Prostate gland (tissue), 2 donors: ENCODE data around the gene NUDCD3. TPM values are rescaled to one million over a fixed set of nuclear protein-coding genes. Genes with fewer than 3 reads are reported as not detected.

Source experiments
- DNase-seq: peaks from one replicate; pipeline ENCODE4 v3.0.0-alpha.2; 2019; ENCODE audit warnings: low spot score
- H3K27ac ChIP-seq, 2 donors: fragments of 200-600 bp; sonication (generic); 2 replicates each; pipeline ENCODE4 v1.5.1; 2017 to 2019
- H3K27me3 ChIP-seq: fragments of 200-600 bp; sonication (generic); replicated peaks from 2 replicates; pipeline ENCODE4 v1.5.1; 2019; ENCODE audit not compliant: insufficient read depth
- H3K36me3 ChIP-seq, 2 donors: fragments of 200-600 bp; sonication (generic); 1 replicate in 1 of 2; 2 replicates in 1 of 2; pipeline versions ENCODE4 v1.5.1 to v1.8.1; 2017 to 2019
- H3K4me1 ChIP-seq: fragments of 200-600 bp; sonication (generic); replicated peaks from 2 replicates; pipeline ENCODE4 v1.5.1; 2019
- H3K4me3 ChIP-seq, 2 donors: fragments of 200-600 bp; sonication (generic); 2 replicates each; pipeline ENCODE4 v1.5.1; 2017 to 2019
- H3K9me3 ChIP-seq: fragments of 200-600 bp; sonication (generic); 2 replicates; pipeline ENCODE4 v1.5.1; 2017
- POLR2A ChIP-seq: fragments of 450-650 bp; IDR thresholded peaks from one replicate; pipeline ENCODE4 v1.6.1; 2016; ENCODE audit warnings: antibody characterized with exemption, mild to moderate bottlenecking
- POLR2AphosphoS5 ChIP-seq: sonication (generic); formaldehyde crosslinking; IDR thresholded peaks from one replicate; pipeline ENCODE4 v1.6.1; 2017; ENCODE audit warnings: antibody characterized with exemption
- WGBS: methylation state at CpG from one replicate; pipeline ENCODE4 v1.1.5; 2018; 5-methylcytosine and 5-hydroxymethylcytosine counted together
- intact Hi-C: fragments of 100-400 bp; cut with DNase I; formaldehyde crosslinking; loops from one replicate; pipeline ENCODE4 v1.14.2; 2022
- total RNA-seq, 2 donors: library from RNA; depleted of rRNA; stranded (reverse); fragments of >200 nt; gene quantifications; one replicate each; pipeline ENCODE4 v1.1.0, GENCODE V29; 2016
- TF ChIP-seq, protein P1 (sequence below), 4 experiments: fragments of 200-600 bp in 2 of 4; fragments of 450-650 bp in 2 of 4; sonication (generic) in 2 of 4; IDR thresholded peaks; 1 replicate in 3 of 4; 2 replicates in 1 of 4; pipeline ENCODE4 v1.5.1; 2016 to 2019; ENCODE audit warnings: antibody characterized with exemption in 4 of 4, mild to moderate bottlenecking in 2 of 4, moderate library complexity in 2 of 4

NUDCD3 gene
- 10 to 100 TPM; 55.2 to 55.9 TPM for total RNA-seq

DNA sequence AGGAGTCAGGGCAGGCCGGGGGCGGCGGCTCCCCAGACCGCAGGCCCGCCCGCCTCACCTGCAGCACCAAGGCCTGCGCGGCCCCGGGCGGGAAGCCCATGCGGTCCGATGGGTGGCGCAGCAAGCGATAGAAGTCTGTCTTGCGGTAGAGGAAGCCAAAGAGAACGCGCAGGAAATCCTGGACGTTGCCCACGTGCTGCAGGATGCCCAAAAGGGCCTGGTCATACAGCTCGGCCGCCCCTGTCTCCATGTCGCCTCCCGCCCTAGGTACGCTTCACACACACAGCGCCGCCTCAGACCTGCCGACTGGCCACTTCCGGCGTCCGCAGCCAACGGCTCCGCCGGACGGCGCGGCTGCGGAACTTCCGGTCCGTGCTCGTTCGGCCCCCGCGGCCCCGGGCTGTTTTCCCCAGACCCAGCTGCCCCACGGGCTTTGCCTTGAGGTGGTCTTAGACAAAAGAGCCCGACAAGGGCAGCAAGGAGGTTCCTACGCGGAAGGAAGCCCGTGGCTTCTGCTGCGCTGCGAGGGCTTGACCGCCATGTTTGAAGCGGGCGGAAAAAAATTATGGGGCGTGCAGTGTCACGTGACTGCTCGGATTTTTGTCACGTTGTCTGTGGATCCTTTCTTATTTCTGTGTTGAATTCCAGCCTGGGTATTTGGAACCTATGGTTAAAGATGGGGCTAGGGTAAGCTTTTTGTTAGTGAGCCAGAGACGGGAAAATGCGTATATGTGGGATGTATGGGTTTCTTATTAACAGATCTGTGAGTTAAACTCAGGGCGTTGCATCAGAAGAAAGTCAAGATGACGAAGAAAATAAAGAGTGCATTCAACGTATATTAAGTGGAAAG, at the start of gene NUDCD3:
NUDCD3 (minus strand) TSS at position 308 of the 850 bp plus-strand sequence; CDS start at position 250, 58 bp downstream.
- no peaks in the 10 kb centered on the region for H3K36me3 ChIP-seq
- no peaks in the 10 kb centered on the region for H3K27me3 ChIP-seq
- intact Hi-C loops, result loop anchor here (10.0 kb wide), 1 partner anchor 386 kb away; the partner anchor contains the start of gene AEBP1
- peak within 1 kb of the TSS; percentile 69 to 90 for H3K4me3 ChIP-seq
- DNase-seq, result peak; percentile 84
- no peaks in the 10 kb centered on the region for H3K9me3 ChIP-seq
- peaks cover 22% of the 10 kb centered on the region for H3K4me1 ChIP-seq
- WGBS, result 0% methylated on average over 55 of the region's 63 CpGs
- H3K27ac ChIP-seq, result peak within 1 kb of the TSS; percentile 98
- peak; percentile 84 for TF ChIP-seq POLR2AphosphoS5
- TF ChIP-seq, protein P1, sequence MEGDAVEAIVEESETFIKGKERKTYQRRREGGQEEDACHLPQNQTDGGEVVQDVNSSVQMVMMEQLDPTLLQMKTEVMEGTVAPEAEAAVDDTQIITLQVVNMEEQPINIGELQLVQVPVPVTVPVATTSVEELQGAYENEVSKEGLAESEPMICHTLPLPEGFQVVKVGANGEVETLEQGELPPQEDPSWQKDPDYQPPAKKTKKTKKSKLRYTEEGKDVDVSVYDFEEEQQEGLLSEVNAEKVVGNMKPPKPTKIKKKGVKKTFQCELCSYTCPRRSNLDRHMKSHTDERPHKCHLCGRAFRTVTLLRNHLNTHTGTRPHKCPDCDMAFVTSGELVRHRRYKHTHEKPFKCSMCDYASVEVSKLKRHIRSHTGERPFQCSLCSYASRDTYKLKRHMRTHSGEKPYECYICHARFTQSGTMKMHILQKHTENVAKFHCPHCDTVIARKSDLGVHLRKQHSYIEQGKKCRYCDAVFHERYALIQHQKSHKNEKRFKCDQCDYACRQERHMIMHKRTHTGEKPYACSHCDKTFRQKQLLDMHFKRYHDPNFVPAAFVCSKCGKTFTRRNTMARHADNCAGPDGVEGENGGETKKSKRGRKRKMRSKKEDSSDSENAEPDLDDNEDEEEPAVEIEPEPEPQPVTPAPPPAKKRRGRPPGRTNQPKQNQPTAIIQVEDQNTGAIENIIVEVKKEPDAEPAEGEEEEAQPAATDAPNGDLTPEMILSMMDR (IDR thresholded peaks at IDR 0.05), result peak in 2 of 4 experiments; percentile 2 to 9
- no peak for TF ChIP-seq POLR2A

DNA sequence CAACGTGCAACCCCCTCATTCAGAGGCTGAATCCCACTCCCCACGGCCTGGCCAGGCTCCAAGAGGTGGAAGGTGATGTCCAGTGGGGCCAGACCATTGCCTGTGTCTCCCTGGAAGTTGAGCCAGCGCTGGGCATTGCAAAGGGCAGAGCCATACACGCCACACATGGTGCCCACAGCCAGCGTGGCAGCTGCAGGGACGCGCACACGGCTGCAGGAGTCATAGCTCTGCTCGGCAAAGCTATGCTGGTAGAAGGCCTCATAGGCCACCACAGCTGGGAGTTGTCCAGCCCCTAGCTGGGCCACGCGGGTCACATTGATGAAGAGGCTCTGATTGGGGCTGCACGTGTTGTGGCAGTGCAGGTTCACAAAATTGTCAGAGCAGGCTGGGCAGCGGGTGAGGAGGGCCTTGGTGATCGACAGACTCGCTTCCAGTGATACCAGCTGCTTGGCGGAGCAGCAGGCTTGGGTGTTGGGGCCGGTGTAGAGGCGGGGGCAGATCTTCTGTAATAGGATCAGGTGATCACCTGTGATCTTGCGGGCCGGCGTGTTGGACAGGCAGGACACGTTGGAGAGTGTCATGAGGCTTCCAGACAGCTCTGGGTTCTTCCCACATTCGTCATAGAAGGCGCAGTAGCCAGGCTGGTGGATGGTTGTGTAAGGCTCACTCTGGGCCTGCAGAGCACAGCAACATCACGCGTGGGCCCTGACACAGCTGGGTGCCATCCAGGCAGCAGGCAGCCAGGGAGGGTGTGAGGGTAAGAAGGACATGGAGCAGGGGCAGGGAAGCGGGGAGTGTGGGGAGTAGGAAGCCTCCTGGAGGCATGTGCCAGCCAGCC, 49.4 kb upstream of the NUDCD3 start:
- Histone ChIP-seq H3K27me3 (no peaks in the 10 kb centered on the region), H3K27ac (no peak overlapping the region), H3K9me3 (no peaks in the 10 kb centered on the region), H3K4me1 (no peaks in the 10 kb centered on the region), H3K36me3 (no peaks in the 10 kb centered on the region), H3K4me3 (no peak overlapping the region)
- WGBS, result 91% methylated on average over 24 of the region's 27 CpGs
- TF ChIP-seq, protein P1 (IDR thresholded peaks at IDR 0.05), result no peak
- TF ChIP-seq POLR2A, result no peak
- no peak for TF ChIP-seq POLR2AphosphoS5
- intact Hi-C loops, result no loop called here
- no peak for DNase-seq

DNA sequence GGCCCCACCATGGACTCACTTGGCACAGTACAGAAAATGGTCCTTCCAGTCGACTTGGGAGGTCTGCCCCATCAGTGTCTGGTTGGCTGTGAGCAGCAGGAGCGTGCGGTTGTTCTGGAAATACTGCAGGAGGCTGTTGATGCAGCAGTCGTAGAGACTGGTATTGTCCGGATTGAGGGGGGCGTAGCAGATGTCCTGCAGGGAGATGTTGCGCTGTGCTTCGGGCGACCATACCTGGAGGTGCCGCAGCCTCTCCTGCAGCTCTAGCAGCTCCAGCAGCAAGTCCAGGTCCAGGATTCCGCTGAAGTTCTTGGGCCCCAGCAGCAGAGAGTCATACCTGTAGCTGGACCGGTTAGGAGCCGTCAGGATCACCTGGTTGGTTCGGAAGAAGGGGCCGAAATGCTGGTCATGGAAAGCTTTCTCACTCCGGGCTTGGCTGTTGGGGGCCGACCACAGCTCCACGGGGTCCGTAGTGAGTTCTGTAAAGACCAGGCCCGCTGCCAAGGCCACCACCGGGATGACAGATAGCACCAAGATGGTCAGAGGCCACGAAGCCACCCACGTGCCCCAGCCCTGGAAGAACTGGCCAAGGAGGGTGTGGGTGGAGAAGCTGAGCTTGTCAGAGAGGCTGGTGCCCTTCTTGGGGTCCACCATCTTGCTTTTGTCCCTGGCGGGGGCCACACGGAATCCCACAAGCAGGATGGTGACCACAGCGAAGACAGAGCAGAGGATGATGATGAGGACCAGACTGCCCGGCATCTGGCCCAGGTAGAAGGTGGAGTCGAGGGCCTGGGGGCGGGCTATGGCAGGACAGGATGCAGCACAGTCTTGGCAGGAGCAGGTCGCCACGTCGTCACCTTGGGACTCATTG, 48.6 kb upstream of the NUDCD3 start:
- TF ChIP-seq, protein P1 (IDR thresholded peaks at IDR 0.05), result no peak
- no peak for TF ChIP-seq POLR2AphosphoS5
- TF ChIP-seq POLR2A, result no peak
- DNase-seq, result no peak
- intact Hi-C loops, result no loop called here
- Histone ChIP-seq H3K9me3 (no peaks in the 10 kb centered on the region), H3K4me1 (no peaks in the 10 kb centered on the region), H3K4me3 (no peak overlapping the region), H3K36me3 (no peaks in the 10 kb centered on the region), H3K27ac (no peak overlapping the region), H3K27me3 (no peaks in the 10 kb centered on the region)
- 92% methylated on average over 26 of the region's 32 CpGs for WGBS

DNA sequence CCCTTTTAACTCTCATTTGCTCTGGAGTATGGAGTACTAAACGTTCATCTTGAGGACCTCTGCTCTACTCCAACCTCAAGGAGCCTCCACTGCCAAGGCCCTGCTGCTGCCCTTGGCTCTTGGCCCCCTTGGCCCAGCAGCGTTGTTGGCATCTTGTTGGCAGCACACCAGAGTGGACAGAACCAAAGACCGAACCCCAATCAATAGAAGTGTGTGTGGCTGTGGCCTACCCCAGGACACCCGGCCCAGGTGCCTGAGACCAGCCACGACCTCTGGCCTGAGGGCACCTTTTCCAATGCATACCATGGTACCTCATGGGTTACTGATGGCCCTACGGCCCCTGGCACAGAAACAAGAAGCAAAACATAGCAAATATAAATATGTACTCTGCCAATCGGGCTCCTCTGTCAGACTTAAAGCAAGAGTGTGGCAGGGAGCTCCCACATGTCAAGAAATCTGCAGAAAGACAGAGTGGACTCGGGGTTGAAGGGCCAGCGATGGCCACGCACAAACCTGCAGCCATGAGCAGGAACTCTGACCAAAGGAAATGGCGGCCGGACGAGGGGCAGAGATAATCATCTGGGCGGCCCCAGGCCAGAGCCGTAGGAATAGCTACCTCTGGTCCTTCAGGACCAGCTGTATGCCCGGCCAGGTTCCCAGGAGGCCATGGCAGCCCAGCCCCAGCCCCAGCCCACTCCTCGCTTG, 47.8 kb upstream of the NUDCD3 start:
- no peaks in the 10 kb centered on the region for H3K27me3 ChIP-seq
- intact Hi-C loops, result no loop called here
- H3K27ac ChIP-seq, result no peak overlapping the region
- 91% methylated on average over 17 of the region's 17 CpGs for WGBS
- no peaks in the 10 kb centered on the region for H3K9me3 ChIP-seq
- DNase-seq, result no peak
- H3K36me3 ChIP-seq, result no peaks in the 10 kb centered on the region
- H3K4me1 ChIP-seq, result no peaks in the 10 kb centered on the region
- no peak overlapping the region for H3K4me3 ChIP-seq
- TF ChIP-seq, protein P1 (IDR thresholded peaks at IDR 0.05), result no peak
- TF ChIP-seq POLR2AphosphoS5 (no peak), POLR2A (no peak)
